HepG2 (cell line): ENCODE results near the gene DCUN1D4. TPM values are rescaled to one million over a fixed set of nuclear protein-coding genes. Genes with fewer than 3 reads are reported as not detected.

ENCODE experiments used
- ATAC-seq: fragments of 200-7000 bp; cut with Tn5 transposase; 3 replicates; pipeline ENCODE4 v1.9.1; 2020; ENCODE audit warnings: mild to moderate bottlenecking, moderate library complexity
- BruUV-seq: library from RNA; stranded (reverse); fragments of 400-500 nt; replicated peaks from 2 replicates; lab custom pipeline; 2021; lab: Mats Ljungman, UMichigan
- CTCF ChIA-PET: fragments of 300-600 bp; formaldehyde crosslinking; extraction: SDS; loops from one replicate; lab custom pipeline; 2021; ENCODE audit warnings: low total read pairs, inconsistent platforms, low intra/inter-chr PET ratio; lab: Yijun Ruan, JAX
- POLR2A ChIA-PET: fragments of 350-600 bp; sonication (Branson Sonifier 250); formaldehyde crosslinking; loops from one replicate; lab custom pipeline; 2020; ENCODE audit warnings: antibody characterized with exemption, inconsistent platforms; lab: Yijun Ruan, JAX
- DNase-seq: peaks from one replicate; pipeline ENCODE4 v3.0.0-alpha.2; 2015; ENCODE audit warnings: low spot score
- FAIRE-seq: peaks from 3 replicates; lab custom pipeline; 2011; peaks lifted over from hg19 to GRCh38; lab: Jason Lieb, UNC
- H2AFZ ChIP-seq: one replicate; pipeline ENCODE4 v1.6.1; 2011; ENCODE audit warnings: low read length, inconsistent platforms
- H3K27ac ChIP-seq: fragments of 300-600 bp; 3 replicates; pipeline ENCODE4 v1.8.0; 2011; ENCODE audit warnings: mixed run types, mild to moderate bottlenecking, mixed read lengths, low read length, inconsistent platforms; ENCODE audit not compliant: insufficient read depth; ENCODE audit errors: extremely low read length
- H3K27me3 ChIP-seq, 2 experiments: fragments of 200-600 bp in 1 of 2; 2 replicates in 1 of 2; 3 replicates in 1 of 2; pipeline versions ENCODE4 v1.6.0 to v1.8.0; 2011; ENCODE audit warnings: low read length in 2 of 2, mild to moderate bottlenecking in 2 of 2, moderate library complexity in 2 of 2, inconsistent platforms in 1 of 2; ENCODE audit not compliant: insufficient read depth in 2 of 2, control insufficient read depth in 1 of 2
- H3K36me3 ChIP-seq, 2 experiments: fragments of 200-600 bp in 1 of 2; replicated peaks in 1 of 2; 2 replicates in 1 of 2; 3 replicates in 1 of 2; pipeline versions ENCODE4 v1.5.1 to v1.8.0; 2011; ENCODE audit warnings: low read length in 2 of 2, inconsistent platforms in 1 of 2; ENCODE audit not compliant: insufficient read depth in 2 of 2, control insufficient read depth in 1 of 2
- H3K4me1 ChIP-seq: 2 replicates; pipeline ENCODE4 v1.5.1; 2012; ENCODE audit warnings: low read length, inconsistent platforms; ENCODE audit not compliant: insufficient read depth
- H3K4me2 ChIP-seq: 2 replicates; pipeline ENCODE4 v1.6.0; 2011; ENCODE audit warnings: low read depth, low read length, inconsistent platforms
- H3K4me3 ChIP-seq, 3 experiments: fragments of 200-600 bp in 1 of 3; sonication (generic), shearing (Covaris generic) in 1 of 3; replicated peaks in 1 of 3; 2 replicates each; pipeline ENCODE4 v1.5.1; 2011 to 2016; ENCODE audit warnings: low read length in 3 of 3, inconsistent platforms in 2 of 3, low read depth in 2 of 3, mild to moderate bottlenecking in 2 of 3, control low read depth in 1 of 3, mixed read lengths in 1 of 3; ENCODE audit not compliant: insufficient read depth in 1 of 3
- H3K79me2 ChIP-seq: one replicate; pipeline ENCODE4 v1.6.1; 2011; ENCODE audit warnings: low read length, inconsistent platforms; ENCODE audit not compliant: insufficient read depth
- H3K9ac ChIP-seq: 2 replicates; pipeline ENCODE4 v1.6.0; 2011; ENCODE audit warnings: mild to moderate bottlenecking, low read depth, low read length, inconsistent platforms; ENCODE audit not compliant: insufficient read depth
- H3K9me3 ChIP-seq: 2 replicates; pipeline ENCODE4 v1.5.1; 2012; ENCODE audit warnings: mild to moderate bottlenecking, low read length
- H4K20me1 ChIP-seq: 2 replicates; pipeline ENCODE4 v1.6.0; 2011; ENCODE audit warnings: inconsistent platforms, mild to moderate bottlenecking, low read length, moderate library complexity; ENCODE audit not compliant: insufficient read depth
- CTCF ChIP-seq: sonication (generic); formaldehyde crosslinking; IDR thresholded peaks from 2 replicates; pipeline ENCODE4 v1.5.0; 2020; ENCODE audit warnings: mild to moderate bottlenecking, missing genetic modification reagents, moderate library complexity
- PRDM15 ChIP-seq: sonication (generic); formaldehyde crosslinking; IDR thresholded peaks from 2 replicates; pipeline ENCODE4 v1.4.0; 2020; ENCODE audit warnings: missing genetic modification reagents
- PTBP1 ChIP-seq: fragments of 200-400 bp; formaldehyde crosslinking; IDR thresholded peaks from 2 replicates; pipeline ENCODE4 v1.6.1; 2018; ENCODE audit warnings: low read length, low read depth; ENCODE audit not compliant: poor library complexity, severe bottlenecking
- SMARCC2 ChIP-seq: fragments of 450-650 bp; IDR thresholded peaks from 2 replicates; pipeline ENCODE4 v1.6.1; 2017; ENCODE audit warnings: antibody characterized with exemption, mild to moderate bottlenecking
- SMC3 ChIP-seq: IDR thresholded peaks from 2 replicates; pipeline ENCODE4 v1.6.1; 2011; ENCODE audit warnings: low read length, improper control_type of control experiment
- SP140L ChIP-seq: sonication (generic); formaldehyde crosslinking; IDR thresholded peaks from 2 replicates; pipeline ENCODE4 v1.4.0; 2020; ENCODE audit warnings: missing genetic modification reagents, borderline replicate concordance
- STAG1 ChIP-seq: sonication (generic); formaldehyde crosslinking; IDR thresholded peaks from 2 replicates; pipeline ENCODE4 v1.4.0; 2020; ENCODE audit warnings: missing genetic modification reagents
- TBX2 ChIP-seq: sonication (generic); formaldehyde crosslinking; IDR thresholded peaks from 2 replicates; pipeline ENCODE4 v1.5.0; 2020; ENCODE audit warnings: missing genetic modification reagents, mild to moderate bottlenecking, borderline replicate concordance
- ZIK1 ChIP-seq: sonication (generic); formaldehyde crosslinking; IDR thresholded peaks from 2 replicates; pipeline ENCODE4 v1.5.0; 2020; ENCODE audit warnings: mild to moderate bottlenecking, low read depth, missing genetic modification reagents, borderline replicate concordance
- ZNF850 ChIP-seq: sonication (generic); formaldehyde crosslinking; conservative IDR thresholded peaks from 2 replicates; pipeline ENCODE4 v1.9.0; 2021; ENCODE audit warnings: mild to moderate bottlenecking, missing genetic modification reagents
- WGBS: methylation state at CpG from one replicate; pipeline ENCODE4 v1.1.6; 2017; ENCODE audit warnings: low lambda C conversion rate; 5-methylcytosine and 5-hydroxymethylcytosine counted together
- in situ Hi-C: cut with HindIII; loops from 2 replicates; pipeline ENCODE4 v1.10.0; 2017; ENCODE audit warnings: low pct_unique_long_range_greater_than_20kb; ENCODE audit not compliant: extremely low pct_ligation_motif_present
- intact Hi-C: fragments of 100-400 bp; cut with micrococcal nuclease; formaldehyde crosslinking; loops from one replicate; pipeline ENCODE4 v1.10.0; 2022; ENCODE audit not compliant: unreplicated experiment
- polyA plus RNA-seq, 8 experiments: library from polyadenylated mRNA; depleted of rRNA in 3 of 8; stranded (reverse) in 7 of 8; unstranded in 1 of 8; fragments of >200 nt; fragmentation: Illumina TruSeq in 4 of 8; extraction: Trizol in 4 of 8; gene quantifications; 2 replicates each; pipeline versions ENCODE4 v1.2.1 to v1.2.3, GENCODE V29; 2011 to 2016; ENCODE audit warnings: low read depth in 4 of 8, missing spikeins in 1 of 8, mixed read lengths in 1 of 8; ENCODE audit not compliant: insufficient read depth in 1 of 8
- total RNA-seq, 5 experiments: library from RNA; depleted of rRNA; stranded (reverse); fragments of >200 nt; fragmentation: Illumina TruSeq; extraction: Trizol; gene quantifications; 2 replicates each; pipeline ENCODE4 v1.2.3, GENCODE V29; 2016; ENCODE audit warnings: low read depth in 1 of 5
- TF ChIP-seq, protein P1 (sequence below): IDR thresholded peaks from 2 replicates; pipeline ENCODE4 v1.6.1; 2016; ENCODE audit warnings: missing compliant biosample characterization, missing genetic modification reagents, borderline replicate concordance

Gene DCUN1D4
- total and polyA plus RNA-seq, 2 of the 13 experiments (the other 11 are each of a cell fraction or from before 2014, with no cell fraction given), result 27.9 to 44.4 TPM

DNA sequence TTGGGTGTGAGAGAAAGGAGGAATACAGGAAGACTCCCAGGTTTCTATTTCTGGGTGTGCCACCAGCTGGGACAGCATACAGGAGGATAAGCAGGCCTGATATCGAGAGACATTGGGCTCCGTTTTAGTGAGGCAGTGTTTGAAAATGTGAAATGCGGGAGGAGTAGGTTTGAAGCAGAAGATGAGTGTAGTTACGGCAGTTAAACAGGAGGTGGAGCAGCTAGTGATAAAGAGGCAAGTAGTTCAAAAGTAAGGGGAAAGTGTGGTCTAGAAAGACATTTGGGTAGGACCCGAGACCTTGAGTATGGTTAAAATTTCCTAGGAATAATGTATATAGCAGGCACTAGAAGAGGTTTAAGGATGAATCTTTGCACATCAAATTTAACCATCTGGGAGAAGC lies 42.4 kb downstream of the DCUN1D4 start:
- peaks cover 5 to 16% of the 10 kb centered on the region in 2 experiments for H3K36me3 ChIP-seq
- H3K4me1 ChIP-seq, result peaks cover 11% of the 10 kb centered on the region
- CTCF ChIA-PET, result interaction anchor here (0.6 to 1.5 kb wide), 6 partner anchors 10 to 140 kb away, joined by 3 to 7 read pairs (median 4); no protein-coding TSS in a partner anchor
- H2AFZ ChIP-seq, result no peak overlapping the region
- 82% methylated on average over 5 of the region's 5 CpGs for WGBS
- BruUV-seq, result no TSS peak
- H3K9me3 ChIP-seq, result no peaks in the 10 kb centered on the region
- peak; percentile 58; the same call in 2 of the 3 replicates for ATAC-seq
- DNase-seq, result peak; percentile 44
- no peaks in the 10 kb centered on the region for H3K79me2 ChIP-seq
- POLR2A ChIA-PET, result no interaction called here
- TF ChIP-seq STAG1 (CRISPR knock-in tag) (peak; percentile 42), CTCF (peak; percentile 62), SMC3 (peak; percentile 74), SMARCC2 (no peak), SP140L (CRISPR knock-in tag) (no peak)
- TF ChIP-seq, all 625 proteins: peak for 3
- intact Hi-C loops, result loop anchor here (1.0 kb wide), 2 partner anchors 54 to 130 kb away; no protein-coding TSS in a partner anchor
- Histone ChIP-seq H3K9ac (no peak overlapping the region), H3K27ac (no peak overlapping the region), H4K20me1 (no peaks in the 10 kb centered on the region), H3K27me3 (no peaks in the 10 kb centered on the region), H3K4me3 (no peak overlapping the region), H3K4me2 (no peak overlapping the region)
- in situ Hi-C loops, result no loop called here
- peak; percentile 76 for FAIRE-seq

GRCh38 chr4:51890760-51891159 lies 47.8 kb downstream of the DCUN1D4 start:
- Histone ChIP-seq H3K27me3 (no peaks in the 10 kb centered on the region), H3K4me3 (no peak overlapping the region), H3K79me2 (no peaks in the 10 kb centered on the region), H2AFZ (no peak overlapping the region), H3K9ac (no peak overlapping the region), H3K27ac (no peak overlapping the region), H3K36me3 (peaks cover 3 to 25% of the 10 kb centered on the region in 2 experiments; a peak in 4 of 5 replicates), H3K9me3 (no peaks in the 10 kb centered on the region), H4K20me1 (no peaks in the 10 kb centered on the region), H3K4me2 (no peak overlapping the region), H3K4me1 (peaks cover 8% of the 10 kb centered on the region)
- POLR2A ChIA-PET, result no interaction called here
- CTCF ChIA-PET, result no interaction called here
- ATAC-seq, result no peak
- 100% methylated on average over 1 of the region's 1 CpG for WGBS
- intact Hi-C loops, result loop anchor here (2.0 kb wide), 1 partner anchor 16 kb away; no protein-coding TSS in a partner anchor
- in situ Hi-C loops, result no loop called here
- FAIRE-seq, result no peak
- no peak for DNase-seq
- no TSS peak for BruUV-seq
- no peak for TF ChIP-seq PRDM15 (CRISPR knock-in tag)
- no peak for TF ChIP-seq ZIK1 (CRISPR knock-in tag)
- TF ChIP-seq PTBP1, result no peak
- no peak for TF ChIP-seq TBX2
- TF ChIP-seq ZNF850 (CRISPR knock-in tag), result no peak
- TF ChIP-seq, protein P1, sequence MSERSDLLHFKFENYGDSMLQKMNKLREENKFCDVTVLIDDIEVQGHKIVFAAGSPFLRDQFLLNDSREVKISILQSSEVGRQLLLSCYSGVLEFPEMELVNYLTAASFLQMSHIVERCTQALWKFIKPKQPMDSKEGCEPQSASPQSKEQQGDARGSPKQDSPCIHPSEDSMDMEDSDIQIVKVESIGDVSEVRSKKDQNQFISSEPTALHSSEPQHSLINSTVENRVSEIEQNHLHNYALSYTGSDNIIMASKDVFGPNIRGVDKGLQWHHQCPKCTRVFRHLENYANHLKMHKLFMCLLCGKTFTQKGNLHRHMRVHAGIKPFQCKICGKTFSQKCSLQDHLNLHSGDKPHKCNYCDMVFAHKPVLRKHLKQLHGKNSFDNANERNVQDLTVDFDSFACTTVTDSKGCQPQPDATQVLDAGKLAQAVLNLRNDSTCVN, result no peak
